Pons (tissue), 1 donor: Measurements from ENCODE around the gene GLUD1.
"Not testable (repeated sequence)": the region's sequence is repeated elsewhere in the genome, so short reads cannot be mapped to it uniquely, and the experiment has no call there.

Source experiments
- DNase-seq: peaks from one replicate; pipeline ENCODE4 v3.0.0-alpha.2; 2016; ENCODE audit warnings: low spot score

GLUD1 gene

DNA sequence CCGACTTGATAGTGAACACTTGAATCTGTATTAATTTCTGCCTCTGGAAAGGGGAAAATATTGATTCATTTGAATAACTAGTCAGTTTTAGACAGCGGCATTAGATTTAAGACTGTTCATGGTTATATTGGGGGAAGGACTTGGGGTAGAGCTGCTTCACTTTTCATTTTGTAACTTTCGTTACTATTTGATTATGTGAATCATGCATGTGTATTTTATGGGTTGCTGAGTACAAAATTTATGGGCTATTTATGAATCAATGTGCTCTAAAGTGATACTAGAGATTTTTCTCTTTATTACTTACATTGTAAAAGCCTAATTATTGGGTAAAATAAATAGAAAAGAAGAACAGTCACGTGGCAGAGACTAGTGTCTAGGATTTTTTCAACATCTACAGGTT, 4.9 kb downstream of the GLUD1 start:
- DNase-seq: no peak

DNA sequence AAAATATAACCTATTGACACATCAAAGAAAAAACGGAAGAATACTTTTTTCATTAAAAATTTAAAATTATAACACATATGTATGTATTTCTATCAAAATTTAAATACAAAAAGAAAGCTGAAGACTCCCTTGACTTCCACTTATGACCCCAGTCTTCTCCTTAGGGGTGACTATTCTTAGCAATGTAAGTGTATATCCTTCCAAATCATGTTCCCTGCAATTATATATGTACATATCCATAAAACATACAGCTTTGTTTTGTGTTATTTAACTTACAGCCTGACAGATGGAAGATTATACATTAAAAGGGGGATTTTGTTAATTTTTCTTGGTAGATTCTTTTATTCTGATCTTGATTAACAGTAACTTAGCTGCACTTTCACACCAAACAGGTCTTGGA, 9.1 kb downstream of the GLUD1 start:
- no peak for DNase-seq

DNA sequence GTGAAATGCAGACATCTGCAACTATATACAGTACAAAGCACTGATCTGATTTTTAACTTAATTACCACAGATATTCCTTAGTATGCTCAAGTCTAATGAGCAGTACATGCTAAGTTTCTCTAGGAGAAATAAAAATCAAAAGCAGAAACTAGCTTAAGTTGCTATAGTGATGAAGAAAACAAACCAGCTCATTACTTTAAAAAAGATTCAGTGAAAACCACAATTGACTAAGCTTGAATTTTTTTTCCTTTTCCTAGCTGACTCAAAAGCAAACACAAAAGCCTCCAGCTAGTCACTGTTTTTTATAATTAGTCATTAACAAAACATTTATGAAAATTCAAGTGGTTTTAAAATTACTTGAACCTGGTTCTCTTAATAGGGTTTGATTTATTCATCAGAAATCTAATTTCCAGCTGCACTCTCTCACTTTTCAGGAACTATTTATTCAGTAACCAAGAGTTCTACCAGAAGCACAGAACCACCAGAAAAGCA, 10.3 kb downstream of the GLUD1 start:
- DNase-seq: not testable (repeated sequence)

DNA sequence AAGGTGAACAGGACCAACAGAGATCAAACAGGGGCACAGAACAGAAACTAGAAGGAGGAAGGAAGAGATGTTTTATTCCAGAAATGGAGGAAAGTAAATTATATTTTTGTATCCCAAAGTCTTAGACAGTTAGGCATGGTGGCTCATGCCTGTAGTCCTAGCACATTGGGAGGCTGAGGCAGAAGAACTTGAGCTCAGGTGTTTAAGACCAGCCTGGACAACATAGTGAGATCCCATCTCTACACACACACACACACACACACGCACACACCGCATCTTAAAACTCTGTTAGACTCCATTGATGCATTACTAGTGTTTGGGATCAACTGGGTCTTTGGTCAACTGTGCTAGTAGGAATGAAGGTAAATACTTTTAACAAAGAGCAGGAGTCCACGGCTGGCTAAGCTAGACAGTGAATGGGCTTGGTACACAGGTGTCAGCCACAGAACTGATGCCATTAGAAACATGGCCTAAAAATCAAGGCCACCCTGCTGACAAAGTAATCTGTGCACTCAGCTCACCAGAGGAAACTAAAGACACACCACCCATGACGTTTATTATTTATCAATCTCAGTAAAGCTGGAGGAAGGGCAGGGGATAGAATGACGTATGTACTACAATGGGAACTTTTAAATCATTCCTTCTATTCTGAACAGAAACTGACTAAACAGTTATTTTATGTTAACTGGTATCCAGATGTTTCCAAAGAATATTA, 10.9 kb downstream of the GLUD1 start:
- not testable (repeated sequence) for DNase-seq

DNA sequence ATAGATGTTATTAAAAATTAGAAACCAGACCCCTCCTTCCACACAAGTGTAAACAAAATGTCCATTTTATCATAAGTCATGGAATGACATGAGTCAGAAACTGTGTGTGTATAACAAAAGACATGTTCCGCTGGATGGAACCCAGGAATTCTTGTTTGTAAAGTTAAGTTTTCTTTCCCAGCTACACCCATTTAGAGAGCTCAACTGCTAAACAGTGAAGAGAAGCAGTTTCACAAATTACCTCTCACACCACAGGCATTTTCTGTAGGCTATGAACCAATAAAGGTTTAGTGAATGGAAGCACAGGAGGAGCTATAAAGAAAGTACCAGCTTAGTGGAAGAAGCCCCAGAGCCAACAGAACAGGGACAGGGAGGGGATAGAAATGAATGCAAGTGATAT, 12.4 kb downstream of the GLUD1 start:
- not testable (repeated sequence) for DNase-seq

DNA sequence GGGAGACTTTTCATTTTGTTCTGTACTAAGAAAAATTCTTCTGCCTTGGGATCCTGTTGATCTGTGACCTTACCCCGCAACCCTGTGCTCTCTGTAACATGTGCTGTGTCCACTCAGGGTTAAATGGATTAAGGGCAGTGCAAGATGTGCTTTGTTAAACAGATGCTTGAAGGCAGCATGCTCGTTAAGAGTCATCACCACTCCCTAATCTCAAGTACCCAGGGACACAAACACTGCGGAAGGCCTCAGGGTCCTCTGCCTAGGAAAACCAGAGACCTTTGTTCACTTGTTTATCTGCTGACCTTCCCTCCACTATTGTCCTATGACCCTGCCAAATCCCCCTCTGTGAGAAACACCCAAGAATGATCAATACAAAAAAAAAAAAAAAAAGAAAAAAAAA, 13.1 kb downstream of the GLUD1 start:
- not testable (repeated sequence) for DNase-seq

DNA sequence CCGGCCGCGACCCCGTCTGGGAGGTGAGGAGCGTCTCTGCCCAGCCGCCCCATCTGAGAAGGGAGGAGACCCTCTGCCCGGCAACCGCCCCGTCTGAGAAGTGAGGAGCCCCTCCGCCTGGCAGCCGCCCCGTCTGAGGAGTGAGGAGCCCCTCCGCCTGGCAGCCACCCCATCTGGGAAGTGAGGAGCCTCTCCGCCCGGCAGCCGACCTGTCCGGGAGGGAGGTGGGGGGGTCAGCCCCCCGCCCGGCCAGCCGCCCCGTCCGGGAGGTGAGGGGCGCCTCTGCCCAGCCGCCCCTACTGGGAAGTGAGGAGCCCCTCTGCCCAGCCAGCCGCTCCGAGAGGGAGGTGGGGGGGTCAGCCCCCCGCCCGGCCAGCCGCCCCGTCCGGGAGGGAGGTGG, 14.0 kb downstream of the GLUD1 start:
- DNase-seq: not testable (repeated sequence)

DNA sequence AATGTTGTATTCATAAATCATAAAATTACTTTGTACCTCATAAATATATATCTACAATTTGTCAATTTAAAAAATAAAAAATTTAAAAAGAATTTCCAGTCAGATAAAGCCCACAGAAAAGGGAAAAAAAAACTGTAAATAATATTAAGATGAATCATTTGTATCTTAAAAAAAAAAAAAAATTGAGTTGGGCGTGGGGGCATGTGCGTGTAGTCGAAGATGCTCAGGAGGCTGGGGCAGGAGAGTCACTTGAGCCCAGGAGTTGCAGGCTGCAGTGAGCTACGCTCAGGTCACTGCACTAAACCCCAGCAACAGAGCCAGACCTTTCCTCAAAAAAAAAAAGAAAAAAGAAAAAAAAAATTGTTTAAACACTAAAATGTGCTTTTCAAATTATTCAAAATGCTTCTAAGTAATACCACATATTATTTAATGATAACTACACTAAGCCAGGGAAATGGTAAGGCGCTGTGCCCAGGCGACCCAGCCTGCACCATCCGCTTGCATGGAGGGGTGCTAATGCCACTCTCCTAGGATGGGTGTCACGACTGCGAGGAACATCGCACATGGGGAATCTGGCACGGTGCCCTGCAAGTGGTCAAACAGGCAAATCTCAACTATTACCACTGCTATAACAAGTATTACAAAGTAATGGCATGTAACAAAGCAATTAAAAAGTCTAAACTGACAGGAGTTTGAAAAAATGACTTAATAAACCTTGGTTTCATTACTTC, 15.4 kb downstream of the GLUD1 start:
- DNase-seq: no peak

DNA sequence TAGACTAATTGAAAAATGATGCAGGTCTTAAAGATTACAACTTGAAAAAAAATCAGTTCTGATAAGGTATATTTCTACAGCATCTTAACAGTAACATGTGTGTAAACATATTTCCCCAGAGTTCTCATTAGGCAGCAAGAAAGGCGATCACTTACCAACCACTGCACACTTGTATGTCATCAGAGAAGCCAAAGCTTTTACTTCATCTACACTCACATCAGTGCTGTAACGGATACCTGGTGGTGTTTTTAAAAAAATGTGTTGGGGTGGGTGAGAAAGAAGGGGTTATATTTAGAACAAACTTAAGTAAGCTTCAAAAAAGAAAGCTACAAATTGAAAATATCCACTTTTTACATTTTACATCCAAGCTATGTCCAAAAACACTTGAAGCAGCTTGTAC, 18.2 kb downstream of the GLUD1 start:
- DNase-seq: not testable (repeated sequence)

DNA sequence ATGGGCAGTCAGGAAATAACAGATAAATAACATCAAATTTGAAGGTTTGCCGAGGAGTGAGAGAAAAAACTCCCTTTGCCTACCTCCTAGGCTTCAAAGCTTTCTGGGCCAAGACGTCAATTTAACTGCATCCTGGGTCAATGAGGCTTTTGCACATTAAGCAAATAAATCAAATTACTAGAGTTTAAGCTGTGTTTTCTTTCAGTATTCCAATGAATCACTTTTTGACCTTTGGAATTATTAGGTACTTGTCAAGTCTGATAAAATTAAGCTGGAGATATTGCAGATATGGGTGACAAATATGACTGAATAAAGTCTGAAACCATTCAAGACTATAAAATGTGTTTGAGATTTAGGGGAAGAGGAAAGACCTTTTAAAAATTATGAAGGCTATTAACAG, 22.2 kb downstream of the GLUD1 start:
- DNase-seq: no peak

DNA sequence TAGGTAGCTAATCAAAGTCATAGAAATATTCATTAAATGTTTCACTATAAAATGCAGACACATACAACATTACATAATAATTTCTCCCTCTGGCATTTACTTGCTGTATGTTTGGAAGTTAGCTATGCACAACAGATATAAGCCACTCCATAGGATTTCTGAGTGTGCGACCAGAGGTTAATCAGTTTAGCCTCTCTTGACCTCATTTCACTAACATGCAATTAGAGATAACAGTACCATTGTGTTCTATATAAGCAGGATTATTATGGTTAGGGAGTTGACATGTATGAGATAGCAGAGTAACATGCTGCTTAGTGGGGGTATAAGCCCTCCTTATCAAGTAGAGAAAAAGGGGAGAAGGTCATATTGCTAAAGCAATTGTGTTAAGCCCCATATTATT, 26.4 kb downstream of the GLUD1 start:
- no peak for DNase-seq

DNA sequence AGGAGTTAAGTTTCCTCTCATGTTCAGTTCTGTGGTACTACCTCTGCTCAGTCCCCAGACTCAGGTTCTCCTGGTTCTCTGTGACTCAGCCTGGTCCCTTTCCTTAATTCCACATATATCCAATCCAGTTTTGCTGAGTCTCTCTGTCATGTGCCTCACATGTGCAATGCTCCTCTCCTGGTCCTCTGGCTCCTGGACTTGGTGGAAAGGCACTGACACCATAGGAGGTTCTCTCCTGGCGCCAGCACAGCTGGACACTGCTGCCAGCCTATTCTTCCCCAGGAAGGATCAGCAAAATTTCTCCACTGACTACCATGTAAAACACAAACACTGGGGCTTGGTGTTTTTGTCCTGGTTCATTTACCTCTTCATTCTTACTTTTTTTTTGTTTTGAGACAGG, 27.8 kb downstream of the GLUD1 start:
- DNase-seq: no peak

DNA sequence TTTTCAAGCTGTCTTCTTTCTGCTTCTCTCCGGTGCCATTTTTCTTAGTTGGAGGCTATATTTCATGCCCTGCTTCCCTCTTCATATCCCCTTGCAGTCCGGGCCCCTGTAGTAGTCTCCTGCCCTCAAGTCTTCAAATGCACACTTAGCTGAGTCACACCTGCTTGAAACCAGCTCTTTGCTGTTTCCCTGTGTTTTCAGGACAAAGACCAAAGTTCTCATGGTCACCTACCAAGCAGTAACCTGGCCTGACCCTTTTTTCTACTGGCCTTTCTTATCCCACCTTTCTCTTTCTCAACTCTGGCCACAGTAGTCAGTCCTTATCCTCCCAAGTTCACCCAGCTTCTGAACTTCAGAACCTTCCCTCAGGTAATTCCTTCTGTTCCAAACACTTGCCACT, 28.5 kb downstream of the GLUD1 start:
- no peak for DNase-seq

DNA sequence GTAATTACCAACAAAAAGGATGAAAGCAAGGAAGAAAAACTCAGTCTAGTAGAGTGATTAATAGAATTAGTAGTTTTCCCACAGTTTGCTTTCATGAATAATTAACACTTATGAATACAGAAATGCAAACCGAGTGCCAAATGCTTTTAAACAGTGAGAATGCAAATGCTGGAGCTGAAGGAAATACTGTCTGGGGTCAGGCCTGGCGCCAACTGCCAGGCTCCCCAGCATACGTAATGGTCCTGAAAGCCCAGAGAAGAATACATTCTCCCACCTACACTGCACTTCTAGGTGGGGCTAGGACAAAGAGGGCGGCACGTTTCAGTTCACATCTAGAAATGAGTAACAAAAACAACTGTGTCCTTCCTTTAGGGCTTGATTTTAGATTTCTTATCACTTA, 30.0 kb downstream of the GLUD1 start:
- DNase-seq: peak; percentile 87

DNA sequence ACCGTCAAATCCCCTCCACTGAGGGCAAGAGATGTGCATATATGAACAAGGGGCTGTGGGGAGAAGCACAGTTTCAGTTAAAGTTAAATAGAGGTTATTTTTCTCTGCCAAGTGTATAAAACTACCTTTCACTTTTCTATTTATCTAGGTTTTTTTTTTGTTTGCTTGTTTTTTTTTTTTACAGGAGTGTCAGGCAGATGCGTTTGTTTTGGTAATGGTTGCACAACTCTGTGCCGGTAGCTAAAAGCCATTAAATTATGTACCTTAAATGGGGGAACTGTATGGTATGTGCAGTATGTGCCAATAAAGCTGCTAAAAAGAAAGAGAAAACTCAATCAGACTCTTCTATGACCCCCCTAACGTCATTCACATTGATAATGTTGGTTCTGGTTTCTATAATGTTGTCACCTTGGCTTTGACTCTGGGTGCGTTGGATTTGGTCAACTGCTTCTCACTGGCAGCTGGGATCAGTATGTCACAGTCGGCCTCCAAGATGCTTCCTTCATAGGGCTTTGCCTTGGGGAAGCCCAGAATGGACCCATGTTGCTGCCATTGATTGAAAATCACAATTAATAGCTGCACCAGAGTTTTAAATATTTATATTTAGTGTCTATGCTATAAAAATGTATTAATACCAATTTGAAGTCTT, 34.2 kb downstream of the GLUD1 start:
- DNase-seq: no peak

DNA sequence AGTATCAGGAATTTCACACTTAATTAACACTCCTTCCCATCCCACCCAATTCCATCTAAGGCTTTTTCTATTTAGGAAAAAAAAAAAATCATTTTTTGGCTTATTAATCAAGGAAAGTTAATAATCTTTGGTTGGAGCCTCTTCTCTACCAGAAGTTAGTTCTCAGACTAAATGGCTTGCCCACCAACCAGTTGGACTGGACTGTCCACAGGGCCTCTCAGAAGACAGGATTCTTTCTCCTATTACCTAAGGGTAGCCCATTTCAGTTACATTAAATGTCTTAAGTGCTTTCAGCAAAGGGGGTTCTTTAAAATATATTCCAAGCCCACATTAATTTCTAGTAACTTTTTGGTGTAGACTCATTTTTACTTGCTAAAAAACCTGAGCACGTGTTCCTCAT, 35.2 kb downstream of the GLUD1 start:
- no peak for DNase-seq

DNA sequence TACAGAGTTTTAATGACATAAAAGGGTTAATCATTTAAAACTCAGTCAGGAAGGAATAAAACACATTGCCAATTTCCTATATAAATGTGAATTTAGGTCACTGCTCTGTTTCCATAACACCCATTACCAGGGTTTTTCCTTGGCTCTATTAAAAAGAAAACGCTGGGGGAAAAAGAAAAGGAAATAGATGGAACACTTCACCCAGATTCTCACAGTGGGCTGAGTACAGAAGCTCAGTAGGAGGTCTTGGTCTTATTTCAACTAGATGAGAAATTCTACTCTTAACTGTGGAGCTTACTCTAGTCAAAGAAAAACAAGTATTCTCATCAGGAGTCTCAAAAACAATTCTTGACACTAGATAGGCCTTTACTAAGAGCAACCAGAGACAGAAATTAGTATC, 36.5 kb downstream of the GLUD1 start:
- DNase-seq: peak; percentile 61

DNA sequence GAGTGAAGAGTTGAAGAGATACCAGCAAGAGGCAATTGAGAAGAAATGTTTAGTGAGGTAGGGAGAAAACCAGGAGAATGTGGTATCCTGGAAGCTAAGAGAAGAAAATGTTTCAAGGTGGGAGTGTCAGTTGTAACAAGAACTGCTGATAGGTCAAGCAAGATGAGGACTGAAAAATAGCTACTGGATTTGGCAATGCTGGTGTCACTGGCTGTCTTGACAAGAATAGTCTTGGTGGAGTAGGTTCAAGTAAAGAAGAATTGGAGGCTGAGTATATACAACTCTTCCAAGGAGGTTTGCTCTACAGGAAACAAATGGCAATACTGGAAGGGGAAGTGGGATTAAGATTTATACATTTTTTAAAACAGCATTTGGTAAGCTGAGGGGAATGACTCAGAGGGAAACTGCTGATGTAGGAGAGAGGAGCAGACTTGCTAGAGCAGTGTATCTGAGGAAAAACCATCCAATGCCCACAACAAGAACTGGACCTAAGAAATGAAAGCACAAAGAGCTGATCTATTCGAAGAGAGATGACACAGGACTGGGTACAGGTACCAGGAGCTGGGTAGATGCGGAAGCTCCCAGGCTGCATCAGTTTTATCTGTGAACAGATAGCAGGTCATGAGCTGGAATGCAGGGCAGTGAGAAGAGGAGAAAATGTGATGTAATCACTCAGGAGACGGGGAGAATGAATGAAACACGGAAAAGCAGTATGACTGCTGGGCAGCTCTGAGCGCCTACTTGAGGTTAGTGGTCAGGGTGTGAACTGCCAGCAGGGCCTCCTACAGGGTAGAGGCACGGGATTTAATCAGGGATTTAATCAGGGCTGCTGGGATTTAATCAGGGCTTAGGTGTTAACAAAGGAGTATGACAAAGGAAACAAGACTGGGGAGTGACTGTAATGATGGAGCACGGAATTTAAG, 40.0 kb downstream of the GLUD1 start:
- DNase-seq: peak; percentile 60

DNA sequence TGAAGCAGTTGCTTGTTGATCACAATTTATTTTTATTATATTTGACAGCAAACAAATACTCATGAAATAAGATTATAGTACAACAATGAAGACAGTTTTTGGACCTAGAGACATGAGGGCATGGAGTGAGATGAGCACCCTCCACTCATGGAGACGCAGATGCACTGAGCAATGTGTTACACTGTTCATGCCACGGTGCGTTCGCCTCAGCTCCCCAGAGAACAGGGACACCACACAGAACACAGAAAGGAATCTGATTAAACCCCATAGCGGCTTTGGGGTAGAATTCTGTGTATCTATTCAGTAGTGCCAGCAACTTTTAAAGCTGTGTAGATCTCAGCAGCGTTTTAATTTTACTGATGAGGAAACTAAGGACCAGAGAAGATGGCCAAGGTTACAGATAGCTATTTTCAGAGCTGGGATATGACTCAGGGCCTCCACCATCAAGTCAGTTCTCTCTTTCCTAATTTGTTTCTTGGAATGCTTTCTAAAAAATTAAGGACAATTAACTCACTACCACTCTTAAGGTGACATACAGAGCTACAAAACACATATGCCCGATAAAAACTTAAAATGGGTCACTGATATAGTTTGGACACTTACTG, 41.0 kb downstream of the GLUD1 start:
- DNase-seq: peak; percentile 69

DNA sequence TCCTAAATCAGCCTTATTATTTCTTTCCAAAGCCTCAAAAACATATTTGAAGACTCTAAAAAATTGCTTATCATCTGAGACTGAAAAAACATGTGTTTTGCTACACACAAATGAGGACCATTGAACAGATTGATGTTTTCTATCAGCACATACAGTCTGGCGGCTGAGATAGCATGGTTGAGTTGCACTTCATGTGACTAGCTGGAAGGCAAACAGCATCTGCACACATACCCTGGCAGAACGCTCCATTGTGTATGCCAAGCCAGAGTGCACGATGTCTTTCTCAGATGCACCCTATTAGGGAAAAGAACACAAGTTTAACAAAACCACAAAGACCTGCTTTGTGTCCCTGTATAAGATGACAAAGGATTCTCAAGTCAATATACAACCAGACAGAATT, 41.5 kb downstream of the GLUD1 start:
- peak; percentile 93 for DNase-seq

DNA sequence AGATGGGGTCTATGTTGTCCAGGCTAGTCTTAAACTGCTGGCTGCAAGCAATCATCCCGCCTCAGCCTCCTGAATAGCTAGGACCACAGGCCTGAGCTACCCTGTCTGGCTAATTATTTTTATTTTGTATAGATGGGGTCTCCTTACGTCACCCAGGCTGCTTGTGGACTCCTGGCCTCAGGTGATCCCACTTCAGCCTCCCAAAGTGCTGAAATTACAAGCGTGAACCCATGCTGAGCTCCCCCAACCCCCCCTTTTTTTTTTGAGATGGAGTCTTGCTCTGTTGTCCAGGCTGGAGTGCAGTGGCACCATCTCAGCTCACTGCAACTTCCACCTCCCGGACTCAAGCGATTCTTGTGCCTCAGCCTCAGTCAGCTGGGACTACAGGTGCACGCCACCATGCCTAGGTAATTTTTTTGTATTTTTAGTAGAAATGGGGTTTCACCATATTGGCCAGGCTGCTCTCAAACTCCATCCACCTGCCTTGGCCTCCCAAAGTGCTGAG, 49.2 kb downstream of the GLUD1 start:
- no peak for DNase-seq
